Liver (tissue), 9 donors: ENCODE results near the gene FARS2. TPM values are rescaled to one million over a fixed set of nuclear protein-coding genes. Genes with fewer than 3 reads are reported as not detected.

ENCODE experiments used
- DNase-seq: peaks from one replicate; pipeline ENCODE4 v3.0.0-alpha.2; 2017; ENCODE audit warnings: low spot score
- H3K27ac ChIP-seq, 2 donors: one replicate each; pipeline ENCODE4 v1.7.0; 2013; ENCODE audit warnings: inconsistent platforms in 2 of 2, low read length in 2 of 2, control low read depth in 1 of 2, low read depth in 1 of 2, mild to moderate bottlenecking in 1 of 2
- H3K27me3 ChIP-seq, 4 donors: one replicate each; pipeline versions ENCODE4 v1.6.1 to v1.7.0; 2013; ENCODE audit warnings: low read length in 3 of 4, inconsistent platforms in 1 of 4, mild to moderate bottlenecking in 1 of 4, moderate library complexity in 1 of 4; ENCODE audit not compliant: control insufficient read depth in 4 of 4, insufficient read depth in 4 of 4
- H3K36me3 ChIP-seq, 4 donors: one replicate each; pipeline versions ENCODE4 v1.6.1 to v1.7.0; 2013; ENCODE audit warnings: low read length in 3 of 4, mild to moderate bottlenecking in 3 of 4, low read depth in 1 of 4, moderate library complexity in 1 of 4; ENCODE audit not compliant: control insufficient read depth in 4 of 4, insufficient read depth in 3 of 4
- H3K4me1 ChIP-seq, 4 donors: one replicate each; pipeline versions ENCODE4 v1.6.1 to v1.7.0; 2013; ENCODE audit warnings: low read length in 3 of 4, mild to moderate bottlenecking in 3 of 4, moderate library complexity in 1 of 4; ENCODE audit not compliant: control insufficient read depth in 4 of 4, insufficient read depth in 4 of 4
- H3K4me3 ChIP-seq, 3 donors: one replicate each; pipeline versions ENCODE4 v1.6.1 to v1.7.0; 2013; ENCODE audit warnings: low read length in 3 of 3, control low read depth in 1 of 3, low read depth in 1 of 3, mild to moderate bottlenecking in 1 of 3
- H3K9ac ChIP-seq, 2 donors: one replicate each; pipeline ENCODE4 v1.7.0; 2013; ENCODE audit warnings: low read length in 2 of 2, mild to moderate bottlenecking in 2 of 2, moderate library complexity in 2 of 2, control low read depth in 1 of 2, low read depth in 1 of 2
- H3K9me3 ChIP-seq, 4 donors: one replicate each; pipeline versions ENCODE4 v1.6.1 to v1.7.0; 2013; ENCODE audit warnings: low read length in 3 of 4; ENCODE audit not compliant: control insufficient read depth in 4 of 4
- FOXA1 ChIP-seq: IDR thresholded peaks from 2 replicates; pipeline ENCODE4 v1.6.1; 2016; ENCODE audit warnings: antibody characterized with exemption
- FOXA2 ChIP-seq: IDR thresholded peaks from 2 replicates; pipeline ENCODE4 v1.6.1; 2016; ENCODE audit warnings: antibody characterized with exemption
- GABPA ChIP-seq, 2 donors: IDR thresholded peaks in 1 of 2; conservative IDR thresholded peaks in 1 of 2; 2 replicates each; pipeline ENCODE4 v1.6.1; 2016; ENCODE audit warnings: antibody characterized with exemption in 2 of 2, mild to moderate bottlenecking in 1 of 2, moderate library complexity in 1 of 2
- HNF4A ChIP-seq, 2 donors: conservative IDR thresholded peaks; 2 replicates each; pipeline ENCODE4 v1.6.1; 2016; ENCODE audit warnings: antibody characterized with exemption in 2 of 2, mild to moderate bottlenecking in 2 of 2
- HNF4G ChIP-seq: IDR thresholded peaks from 2 replicates; pipeline ENCODE4 v1.6.1; 2016; ENCODE audit warnings: antibody characterized with exemption
- JUND ChIP-seq, 2 donors: IDR thresholded peaks; 2 replicates each; pipeline ENCODE4 v1.6.1; 2016; ENCODE audit warnings: antibody characterized with exemption in 2 of 2
- MAX ChIP-seq: IDR thresholded peaks from 2 replicates; pipeline ENCODE4 v1.6.1; 2016; ENCODE audit warnings: antibody characterized with exemption
- RAD21 ChIP-seq, 2 donors: IDR thresholded peaks; 2 replicates each; pipeline ENCODE4 v1.6.1; 2016; ENCODE audit warnings: antibody characterized with exemption in 2 of 2, mild to moderate bottlenecking in 2 of 2
- REST ChIP-seq: IDR thresholded peaks from 2 replicates; pipeline ENCODE4 v1.6.1; 2016; ENCODE audit warnings: antibody characterized with exemption, mild to moderate bottlenecking
- RXRA ChIP-seq, 2 donors: IDR thresholded peaks; 2 replicates each; pipeline ENCODE4 v1.6.1; 2017 to 2018; ENCODE audit warnings: antibody characterized with exemption in 2 of 2, mild to moderate bottlenecking in 1 of 2
- SP1 ChIP-seq: IDR thresholded peaks from 2 replicates; pipeline ENCODE4 v1.6.1; 2018; ENCODE audit warnings: antibody characterized with exemption, mild to moderate bottlenecking
- TAF1 ChIP-seq: conservative IDR thresholded peaks from 2 replicates; pipeline ENCODE4 v1.6.1; 2016; ENCODE audit warnings: antibody characterized with exemption, mild to moderate bottlenecking
- YY1 ChIP-seq: IDR thresholded peaks from 2 replicates; pipeline ENCODE4 v1.6.1; 2016; ENCODE audit warnings: antibody characterized with exemption, mild to moderate bottlenecking
- WGBS: extraction: QIAGEN DNeasy Blood & Tissue Kit; methylation state at CpG from one replicate; pipeline ENCODE4 v1.1.7; 2013; 5-methylcytosine and 5-hydroxymethylcytosine counted together
- polyA plus RNA-seq, 2 donors: library from polyadenylated mRNA; stranded (reverse) in 1 of 2; unstranded in 1 of 2; fragments of 200-250 nt in 1 of 2; fragments of >200 nt in 1 of 2; fragmentation: Nextera tagmentation in 1 of 2; extraction: Ambion mirVana in 1 of 2; gene quantifications; one replicate each; pipeline versions ENCODE4 v1.2.1 to v1.2.3, GENCODE V29; 2013 to 2015
- total RNA-seq, 2 donors: library from RNA; depleted of rRNA; stranded (reverse); fragments of >200 nt; gene quantifications; one replicate each; pipeline ENCODE4 v1.2.3, GENCODE V29; 2014
- TF ChIP-seq, protein P1 (sequence below): IDR thresholded peaks from 2 replicates; pipeline ENCODE4 v1.6.1; 2016; ENCODE audit warnings: antibody characterized with exemption
- TF ChIP-seq, protein P2 (sequence below): fragments of 150-350 bp; IDR thresholded peaks from 2 replicates; pipeline ENCODE4 v1.5.1; 2017; ENCODE audit warnings: improper control_type of control experiment, low read depth, low read length; ENCODE audit not compliant: missing input control
- donor health status: healthy.
- donor health status: healthy.
- donor health status: healthy.
- donor health status: healthy.
- donor health status: healthy.

Gene FARS2
- total and polyA plus RNA-seq, 4 donors = 7.8 to 25.9 (median 11.2) TPM

DNA sequence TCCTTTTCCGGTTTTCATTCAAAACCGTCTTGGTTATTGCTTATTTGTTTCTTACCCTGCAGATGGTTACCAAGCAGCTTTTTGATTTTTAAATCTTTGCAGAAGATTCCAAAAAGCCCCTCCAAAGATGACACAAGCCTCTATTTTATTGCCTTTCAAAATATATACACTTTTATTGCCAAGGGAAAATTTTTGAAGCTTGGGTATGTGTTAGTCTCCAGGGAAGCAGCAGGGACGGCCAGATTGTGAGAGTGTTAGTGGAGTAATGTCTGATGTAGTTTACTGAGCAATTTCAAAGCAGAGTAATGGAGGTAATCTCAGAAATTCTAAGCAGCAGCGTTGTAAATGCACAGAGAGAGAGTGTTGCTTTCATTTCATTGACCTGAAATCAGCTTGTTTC is 193.8 kb downstream of the FARS2 start (continued):
- no peak for TF ChIP-seq RXRA (IDR thresholded peaks at IDR 0.05)
- TF ChIP-seq HNF4G = no peak
- no peak for TF ChIP-seq FOXA2
- no peak for TF ChIP-seq FOXA1
- no peak for TF ChIP-seq SP1
- TF ChIP-seq, protein P1, sequence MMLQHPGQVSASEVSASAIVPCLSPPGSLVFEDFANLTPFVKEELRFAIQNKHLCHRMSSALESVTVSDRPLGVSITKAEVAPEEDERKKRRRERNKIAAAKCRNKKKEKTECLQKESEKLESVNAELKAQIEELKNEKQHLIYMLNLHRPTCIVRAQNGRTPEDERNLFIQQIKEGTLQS = no peak
- TF ChIP-seq, protein P2, sequence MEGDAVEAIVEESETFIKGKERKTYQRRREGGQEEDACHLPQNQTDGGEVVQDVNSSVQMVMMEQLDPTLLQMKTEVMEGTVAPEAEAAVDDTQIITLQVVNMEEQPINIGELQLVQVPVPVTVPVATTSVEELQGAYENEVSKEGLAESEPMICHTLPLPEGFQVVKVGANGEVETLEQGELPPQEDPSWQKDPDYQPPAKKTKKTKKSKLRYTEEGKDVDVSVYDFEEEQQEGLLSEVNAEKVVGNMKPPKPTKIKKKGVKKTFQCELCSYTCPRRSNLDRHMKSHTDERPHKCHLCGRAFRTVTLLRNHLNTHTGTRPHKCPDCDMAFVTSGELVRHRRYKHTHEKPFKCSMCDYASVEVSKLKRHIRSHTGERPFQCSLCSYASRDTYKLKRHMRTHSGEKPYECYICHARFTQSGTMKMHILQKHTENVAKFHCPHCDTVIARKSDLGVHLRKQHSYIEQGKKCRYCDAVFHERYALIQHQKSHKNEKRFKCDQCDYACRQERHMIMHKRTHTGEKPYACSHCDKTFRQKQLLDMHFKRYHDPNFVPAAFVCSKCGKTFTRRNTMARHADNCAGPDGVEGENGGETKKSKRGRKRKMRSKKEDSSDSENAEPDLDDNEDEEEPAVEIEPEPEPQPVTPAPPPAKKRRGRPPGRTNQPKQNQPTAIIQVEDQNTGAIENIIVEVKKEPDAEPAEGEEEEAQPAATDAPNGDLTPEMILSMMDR = no peak
- no peak for TF ChIP-seq RAD21 (IDR thresholded peaks at IDR 0.05)
- no peak for TF ChIP-seq JUND (IDR thresholded peaks at IDR 0.05)
- no peak for TF ChIP-seq TAF1

- no peak for DNase-seq
- TF ChIP-seq HNF4A (conservative IDR thresholded peaks at IDR 0.05) (peak in 1 of 2 donors; percentile 64), RAD21 (IDR thresholded peaks at IDR 0.05) (no peak), YY1 (no peak), RXRA (IDR thresholded peaks at IDR 0.05) (peak in 1 of 2 donors; percentile 59), REST (no peak), HNF4G (no peak), GABPA (IDR thresholded peaks at IDR 0.05 in 1 of 2, conservative IDR thresholded peaks at IDR 0.05 in 1 of 2) (no peak), TAF1 (no peak), MAX (peak; percentile 23)
- TF ChIP-seq, protein P1 = no peak
- peak overlapping the region in 1 of 2 donors; percentile 68 for H3K9ac ChIP-seq
- no peak overlapping the region for H3K4me3 ChIP-seq
- H3K36me3 ChIP-seq = no peaks in the 10 kb centered on the region
- peak overlapping the region; percentile 19 to 71 for H3K27ac ChIP-seq
- 75% methylated on average over 9 of the region's 9 CpGs for WGBS
- no peaks in the 10 kb centered on the region for H3K9me3 ChIP-seq
- H3K27me3 ChIP-seq = no peaks in the 10 kb centered on the region
- H3K4me1 ChIP-seq = peaks cover 0 to 5% (median 3%) of the 10 kb centered on the region in 4 donors
Observed at GRCh38 chr6:5457041-5457440, 195.7 kb downstream of the FARS2 start.
